A673 (cell line): Measurements from ENCODE around the gene FBXW4. TPM values are rescaled to one million over a fixed set of nuclear protein-coding genes. Genes with fewer than 3 reads are reported as not detected.

Source experiments
- BruUV-seq: library from RNA; stranded (reverse); fragments of 400-500 nt; replicated peaks from 2 replicates; lab custom pipeline; 2021; lab: Mats Ljungman, UMichigan
- CTCF ChIA-PET: fragments of 300-600 bp; sonication (Branson Sonifier 250); formaldehyde crosslinking; loops from one replicate; lab custom pipeline; 2022; ENCODE audit warnings: antibody characterized with exemption; lab: Charles Lee
- POLR2A ChIA-PET: fragments of 300-600 bp; sonication (Branson Sonifier 250); formaldehyde crosslinking; loops from one replicate; lab custom pipeline; 2022; ENCODE audit warnings: antibody characterized with exemption; ENCODE audit not compliant: low non-redundant PET; lab: Charles Lee
- DNase-seq: peaks from one replicate; pipeline ENCODE4 v3.0.0-alpha.2; 2015; ENCODE audit warnings: low spot score
- H3K27ac ChIP-seq: fragments of 200-600 bp; sonication (generic); 2 replicates; pipeline ENCODE4 v1.5.1; 2016; ENCODE audit warnings: mixed run types, low read depth, mild to moderate bottlenecking, mixed read lengths, antibody characterized with exemption, low read length; ENCODE audit not compliant: poor library complexity, severe bottlenecking
- H3K27me3 ChIP-seq: fragments of 200-600 bp; sonication (generic); replicated peaks from 2 replicates; pipeline ENCODE4 v1.6.1; 2017; ENCODE audit warnings: mixed run types, low read depth, mild to moderate bottlenecking, mixed read lengths, antibody characterized with exemption, low read length; ENCODE audit not compliant: insufficient read depth, poor library complexity
- H3K36me3 ChIP-seq: fragments of 200-600 bp; sonication (generic); 2 replicates; pipeline ENCODE4 v1.6.1; 2016; ENCODE audit warnings: mixed run types, mild to moderate bottlenecking, mixed read lengths, antibody characterized with exemption, low read length; ENCODE audit not compliant: insufficient read depth, poor library complexity, severe bottlenecking
- H3K4me1 ChIP-seq: fragments of 200-600 bp; sonication (generic); 2 replicates; pipeline ENCODE4 v1.6.1; 2017; ENCODE audit warnings: mixed run types, mild to moderate bottlenecking, mixed read lengths, antibody characterized with exemption, low read length; ENCODE audit not compliant: insufficient read depth, poor library complexity, severe bottlenecking
- H3K4me3 ChIP-seq: fragments of 200-600 bp; sonication (generic); 2 replicates; pipeline ENCODE4 v1.5.1; 2016; ENCODE audit warnings: low read depth, mixed run types, mild to moderate bottlenecking, mixed read lengths, low read length; ENCODE audit not compliant: poor library complexity, severe bottlenecking
- H3K9me3 ChIP-seq: fragments of 200-600 bp; sonication (generic); 2 replicates; pipeline ENCODE4 v1.6.1; 2016; ENCODE audit warnings: mixed run types, low read depth, mild to moderate bottlenecking, mixed read lengths, antibody characterized with exemption, low read length; ENCODE audit not compliant: poor library complexity, severe bottlenecking
- EZH2 ChIP-seq: fragments of 200-600 bp; sonication (generic); IDR thresholded peaks from 2 replicates; pipeline ENCODE4 v1.6.1; 2017; ENCODE audit warnings: borderline replicate concordance, low read depth, mild to moderate bottlenecking, mixed read lengths, antibody characterized with exemption, low read length; ENCODE audit not compliant: poor library complexity, severe bottlenecking
- intact Hi-C: fragments of 100-400 bp; cut with micrococcal nuclease; formaldehyde crosslinking; loops from one replicate; pipeline ENCODE4 v1.10.0; 2022; ENCODE audit not compliant: unreplicated experiment
- total RNA-seq: library from RNA; stranded (reverse); gene quantifications from 2 replicates; pipeline ENCODE4 v1.2.3, GENCODE V29; 2021
- TF ChIP-seq, protein P1 (sequence below): fragments of 300-800, 200-600 bp; sonication (generic); conservative IDR thresholded peaks from 2 replicates; pipeline ENCODE4 v1.5.1; 2017; ENCODE audit warnings: low read depth, mild to moderate bottlenecking, antibody characterized with exemption, low read length, moderate library complexity, mixed read lengths

FBXW4 gene
- total RNA-seq, 1 experiment from 2014 or later: 19.5 TPM

- DNase-seq: no peak
- BruUV-seq: no TSS peak
- Histone ChIP-seq H3K4me3 (no peak overlapping the region), H3K4me1 (no peaks in the 10 kb centered on the region), H3K9me3 (no peaks in the 10 kb centered on the region), H3K36me3 (no peaks in the 10 kb centered on the region), H3K27me3 (no peaks in the 10 kb centered on the region), H3K27ac (no peak overlapping the region)
- ChIA-PET CTCF (no interaction called here), POLR2A (no interaction called here)
- TF ChIP-seq, protein P1, sequence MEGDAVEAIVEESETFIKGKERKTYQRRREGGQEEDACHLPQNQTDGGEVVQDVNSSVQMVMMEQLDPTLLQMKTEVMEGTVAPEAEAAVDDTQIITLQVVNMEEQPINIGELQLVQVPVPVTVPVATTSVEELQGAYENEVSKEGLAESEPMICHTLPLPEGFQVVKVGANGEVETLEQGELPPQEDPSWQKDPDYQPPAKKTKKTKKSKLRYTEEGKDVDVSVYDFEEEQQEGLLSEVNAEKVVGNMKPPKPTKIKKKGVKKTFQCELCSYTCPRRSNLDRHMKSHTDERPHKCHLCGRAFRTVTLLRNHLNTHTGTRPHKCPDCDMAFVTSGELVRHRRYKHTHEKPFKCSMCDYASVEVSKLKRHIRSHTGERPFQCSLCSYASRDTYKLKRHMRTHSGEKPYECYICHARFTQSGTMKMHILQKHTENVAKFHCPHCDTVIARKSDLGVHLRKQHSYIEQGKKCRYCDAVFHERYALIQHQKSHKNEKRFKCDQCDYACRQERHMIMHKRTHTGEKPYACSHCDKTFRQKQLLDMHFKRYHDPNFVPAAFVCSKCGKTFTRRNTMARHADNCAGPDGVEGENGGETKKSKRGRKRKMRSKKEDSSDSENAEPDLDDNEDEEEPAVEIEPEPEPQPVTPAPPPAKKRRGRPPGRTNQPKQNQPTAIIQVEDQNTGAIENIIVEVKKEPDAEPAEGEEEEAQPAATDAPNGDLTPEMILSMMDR: no peak
- no peak for TF ChIP-seq EZH2
- intact Hi-C loops: no loop called here
Measured at GRCh38 chr10:101647255-101647654, 47.7 kb downstream of the FBXW4 start.

DNA sequence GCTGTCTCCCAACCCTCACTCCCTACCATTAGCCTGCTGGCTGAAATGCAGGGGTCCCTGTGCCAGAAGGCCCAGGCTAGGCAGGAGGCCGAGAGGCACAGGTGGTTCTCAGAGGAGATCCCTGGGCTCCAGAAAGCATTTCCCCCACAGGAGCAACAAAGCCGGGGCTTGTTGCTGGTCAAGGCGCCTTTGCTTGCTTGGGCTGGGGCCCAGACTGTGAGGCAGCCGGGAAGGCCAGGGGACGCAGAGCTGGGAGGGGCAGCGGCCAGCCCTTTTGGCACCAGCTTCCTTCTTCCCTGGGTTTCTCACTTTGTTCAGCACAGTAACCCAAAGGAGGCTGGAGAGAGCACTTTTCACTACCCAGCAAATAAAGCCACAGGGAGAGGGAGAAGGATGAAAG is 48.6 kb downstream of the FBXW4 start:
- CTCF ChIA-PET: no interaction called here
- intact Hi-C loops: no loop called here
- DNase-seq: no peak
- TF ChIP-seq EZH2: no peak
- TF ChIP-seq, protein P1: no peak
- POLR2A ChIA-PET: no interaction called here
- no peaks in the 10 kb centered on the region for H3K9me3 ChIP-seq
- no peak overlapping the region for H3K4me3 ChIP-seq
- no peaks in the 10 kb centered on the region for H3K36me3 ChIP-seq
- H3K27me3 ChIP-seq: no peaks in the 10 kb centered on the region
- H3K4me1 ChIP-seq: no peaks in the 10 kb centered on the region
- no TSS peak for BruUV-seq
- H3K27ac ChIP-seq: no peak overlapping the region

DNA sequence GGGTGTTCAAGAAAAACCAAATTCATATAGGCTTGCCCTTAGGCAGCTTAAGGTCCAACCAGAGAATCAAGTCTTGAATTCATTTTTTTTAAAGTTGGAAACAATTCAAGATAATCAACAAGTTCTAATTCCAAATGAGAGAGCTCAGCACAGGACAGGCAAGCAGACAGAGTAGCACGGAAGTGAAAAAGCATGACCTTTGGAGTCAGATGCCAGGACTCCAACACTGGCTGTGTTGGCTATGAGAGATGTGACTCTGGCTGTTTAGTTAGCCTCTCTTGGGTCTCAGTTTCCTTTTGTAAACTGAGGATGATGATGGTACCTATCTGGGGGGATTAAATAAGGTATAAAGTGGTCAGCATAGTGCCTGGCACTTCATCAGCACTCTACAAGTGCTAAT is 49.3 kb downstream of the FBXW4 start:
- no peaks in the 10 kb centered on the region for H3K36me3 ChIP-seq
- no peak overlapping the region for H3K27ac ChIP-seq
- H3K4me1 ChIP-seq: no peaks in the 10 kb centered on the region
- BruUV-seq: no TSS peak
- no peaks in the 10 kb centered on the region for H3K27me3 ChIP-seq
- no peaks in the 10 kb centered on the region for H3K9me3 ChIP-seq
- intact Hi-C loops: no loop called here
- no peak for DNase-seq
- no peak for TF ChIP-seq EZH2
- TF ChIP-seq, protein P1: no peak
- ChIA-PET CTCF (no interaction called here), POLR2A (no interaction called here)
- no peak overlapping the region for H3K4me3 ChIP-seq
